GM12873 (cell line): ENCODE measurements around the gene CHTF18.

Experiments
- TF ChIP-seq, protein P1 (sequence below): IDR thresholded peaks from 2 replicates; pipeline ENCODE4 v1.5.1; 2012; ENCODE audit warnings: low read depth, mild to moderate bottlenecking, moderate library complexity, low read length, control low read depth; ENCODE audit not compliant: insufficient read depth; ENCODE audit errors: missing control alignments

CHTF18 gene

DNA sequence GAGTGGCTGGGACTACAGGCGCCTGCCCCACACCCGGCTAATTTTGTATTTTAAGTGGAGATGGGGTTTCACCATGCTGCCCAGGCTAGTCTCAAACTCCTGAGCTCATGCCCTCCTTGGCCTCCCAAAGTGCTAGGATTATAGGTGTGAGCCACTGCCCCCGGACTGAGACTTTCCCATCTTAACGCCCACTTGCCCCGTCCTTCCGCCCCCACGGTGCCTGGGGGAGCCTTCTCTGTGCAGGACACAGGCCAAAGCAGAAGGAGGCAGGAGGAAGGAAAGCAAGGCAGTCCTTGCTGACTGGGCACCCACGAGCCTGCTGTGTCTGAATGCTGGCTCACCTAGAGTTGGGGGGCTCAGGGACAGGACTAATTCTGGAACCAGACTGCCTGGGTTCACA is 29.7 kb downstream of the CHTF18 start:
- TF ChIP-seq, protein P1, sequence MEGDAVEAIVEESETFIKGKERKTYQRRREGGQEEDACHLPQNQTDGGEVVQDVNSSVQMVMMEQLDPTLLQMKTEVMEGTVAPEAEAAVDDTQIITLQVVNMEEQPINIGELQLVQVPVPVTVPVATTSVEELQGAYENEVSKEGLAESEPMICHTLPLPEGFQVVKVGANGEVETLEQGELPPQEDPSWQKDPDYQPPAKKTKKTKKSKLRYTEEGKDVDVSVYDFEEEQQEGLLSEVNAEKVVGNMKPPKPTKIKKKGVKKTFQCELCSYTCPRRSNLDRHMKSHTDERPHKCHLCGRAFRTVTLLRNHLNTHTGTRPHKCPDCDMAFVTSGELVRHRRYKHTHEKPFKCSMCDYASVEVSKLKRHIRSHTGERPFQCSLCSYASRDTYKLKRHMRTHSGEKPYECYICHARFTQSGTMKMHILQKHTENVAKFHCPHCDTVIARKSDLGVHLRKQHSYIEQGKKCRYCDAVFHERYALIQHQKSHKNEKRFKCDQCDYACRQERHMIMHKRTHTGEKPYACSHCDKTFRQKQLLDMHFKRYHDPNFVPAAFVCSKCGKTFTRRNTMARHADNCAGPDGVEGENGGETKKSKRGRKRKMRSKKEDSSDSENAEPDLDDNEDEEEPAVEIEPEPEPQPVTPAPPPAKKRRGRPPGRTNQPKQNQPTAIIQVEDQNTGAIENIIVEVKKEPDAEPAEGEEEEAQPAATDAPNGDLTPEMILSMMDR = no peak

DNA sequence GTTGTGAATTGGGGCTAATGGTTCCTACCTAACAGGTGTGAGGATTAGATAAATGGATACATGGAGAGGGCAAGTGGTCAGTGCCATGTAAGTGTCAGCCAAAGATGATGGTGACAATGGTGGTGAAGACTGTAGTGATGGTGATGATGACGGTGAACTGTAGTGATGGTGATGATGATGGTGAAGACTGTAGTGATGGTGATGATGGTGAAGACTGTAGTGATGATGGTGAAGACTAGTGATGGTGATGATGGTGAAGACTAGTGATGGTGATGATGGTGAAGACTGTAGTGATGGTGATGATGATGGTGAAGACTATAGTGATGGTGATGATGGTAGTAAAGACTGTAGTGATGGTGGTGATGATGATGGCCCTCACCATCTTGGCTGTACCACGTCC is 30.2 kb downstream of the CHTF18 start:
- TF ChIP-seq, protein P1 = no peak

DNA sequence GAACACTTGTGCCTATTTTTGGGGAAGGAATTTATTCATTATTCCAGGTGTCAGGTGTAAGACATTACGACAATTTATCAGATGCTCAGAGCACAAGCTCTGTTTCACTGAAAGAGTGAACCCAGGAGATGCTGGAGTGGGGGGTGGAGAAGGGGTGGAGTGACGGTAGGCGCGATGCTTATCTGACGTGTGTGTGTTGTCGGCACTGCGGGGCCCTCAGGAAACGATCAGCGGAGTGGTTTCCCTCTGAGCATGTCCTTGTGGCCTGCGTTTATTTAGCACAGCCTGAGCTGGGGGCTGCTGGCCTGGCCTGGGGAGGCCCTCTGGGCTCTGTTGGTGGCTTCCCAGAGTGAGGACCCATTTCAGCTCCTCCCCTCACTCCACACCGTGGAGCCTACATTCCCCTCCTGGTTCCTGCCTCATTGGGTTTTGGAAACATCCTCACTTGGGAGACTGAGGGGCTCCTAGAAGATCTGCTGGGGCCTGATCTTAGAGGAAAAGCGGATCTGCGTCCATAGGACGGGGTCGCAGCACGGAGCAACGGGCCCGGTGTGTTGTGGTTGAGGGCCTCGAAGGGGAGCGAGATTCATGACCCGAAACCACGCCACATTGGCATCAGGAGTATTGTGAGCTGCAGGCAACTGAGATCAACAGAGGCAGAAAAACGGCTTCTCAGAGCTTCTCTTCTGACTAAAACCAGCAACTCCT is 31.1 kb downstream of the CHTF18 start:
- TF ChIP-seq, protein P1 = no peak

DNA sequence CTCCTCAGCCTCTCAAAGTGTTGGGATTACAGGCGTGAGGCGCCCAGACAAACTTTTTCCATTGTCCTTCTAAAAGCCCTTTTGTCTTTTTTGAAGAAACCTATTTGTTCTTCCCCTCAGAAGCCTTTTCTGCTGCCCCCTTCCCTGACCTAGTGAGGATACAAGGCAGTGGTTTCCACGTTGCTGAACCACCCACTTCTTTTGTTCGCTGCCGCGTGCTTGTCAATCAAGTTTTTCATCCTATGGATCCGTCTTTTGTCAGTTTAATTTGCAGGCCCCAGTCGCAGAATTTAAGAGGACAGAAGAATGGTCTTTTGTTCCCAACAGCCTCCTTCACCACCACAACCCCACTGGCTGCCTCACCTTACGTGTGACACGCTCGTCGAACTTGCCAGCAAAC is 32.3 kb downstream of the CHTF18 start:
- TF ChIP-seq, protein P1 = no peak

DNA sequence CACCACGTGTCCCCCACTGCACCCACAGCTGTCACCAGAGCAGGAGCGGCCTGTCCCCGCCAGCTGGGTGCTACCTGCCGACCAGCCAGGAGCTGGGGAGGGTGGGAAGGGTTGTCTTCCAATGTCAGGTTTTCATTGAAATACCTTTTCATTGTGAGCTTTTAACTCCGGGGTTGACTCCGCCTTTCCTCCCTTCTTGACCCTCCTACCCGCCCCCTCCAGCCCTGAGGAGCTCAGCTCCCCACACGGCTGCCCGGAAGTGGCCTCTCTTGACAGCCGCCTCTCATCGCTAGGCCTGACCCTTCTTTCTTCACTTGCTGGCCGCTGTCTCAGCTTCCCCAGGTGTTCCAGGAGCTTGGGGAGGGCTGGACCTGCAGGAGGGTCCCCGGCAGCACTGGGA is 33.3 kb downstream of the CHTF18 start:
- TF ChIP-seq, protein P1 = no peak

DNA sequence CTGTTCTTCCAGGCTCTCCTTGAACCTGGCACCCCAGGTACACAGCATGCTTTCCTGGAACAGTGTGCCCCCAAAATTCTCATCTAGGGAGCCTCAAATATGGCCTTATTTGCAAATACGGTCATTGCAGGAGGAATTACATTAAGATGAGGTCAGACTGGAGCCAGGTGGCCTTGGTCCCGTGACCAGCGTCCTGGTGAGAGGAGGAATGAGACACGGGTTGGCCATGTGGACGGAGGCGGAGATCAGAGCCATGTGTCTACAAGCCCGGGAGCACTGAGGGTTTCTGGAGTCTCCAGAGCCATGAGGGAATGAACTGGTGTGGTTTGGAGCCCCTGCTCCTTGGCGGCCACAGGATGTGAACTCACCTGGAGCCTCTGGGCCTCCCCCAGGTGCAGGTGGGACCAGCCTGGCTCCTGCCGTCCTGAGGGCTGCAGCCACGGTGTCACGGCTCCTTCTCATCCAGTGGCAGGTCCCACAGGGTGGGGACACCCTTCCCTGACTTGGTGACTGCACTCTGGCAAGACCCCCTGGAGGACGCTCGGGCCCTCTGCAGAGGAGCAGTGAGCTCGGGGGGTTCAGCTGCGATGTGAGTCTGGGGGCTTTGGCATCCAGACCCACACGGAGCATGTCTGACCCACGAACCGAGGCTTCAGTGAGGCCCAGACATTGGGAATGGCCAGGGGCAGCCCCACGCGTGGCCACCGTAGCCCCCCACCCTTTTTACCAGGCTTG is 33.9 kb downstream of the CHTF18 start:
- TF ChIP-seq, protein P1 = no peak

DNA sequence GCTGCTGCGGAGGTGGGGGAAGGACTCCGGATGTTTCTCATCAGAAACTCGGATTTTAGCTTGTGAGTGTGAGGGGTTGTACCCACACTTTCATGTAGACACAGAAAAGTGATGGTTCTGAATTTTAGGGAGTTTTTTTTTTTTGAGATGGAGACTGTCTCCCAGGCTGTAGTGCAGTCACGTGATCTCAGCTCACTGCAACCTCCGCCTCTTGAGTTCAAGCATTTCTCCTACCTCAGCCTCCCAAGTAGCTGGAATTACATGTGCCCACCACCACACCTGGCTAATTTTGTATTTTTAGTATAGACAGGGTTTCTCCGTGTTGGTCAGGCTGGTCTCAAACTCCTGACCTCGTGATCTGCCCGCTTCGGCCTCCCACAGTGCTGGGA is 34.5 kb downstream of the CHTF18 start:
- TF ChIP-seq, protein P1 = no peak
